Measurements from ENCODE around the gene SLK.

DNA sequence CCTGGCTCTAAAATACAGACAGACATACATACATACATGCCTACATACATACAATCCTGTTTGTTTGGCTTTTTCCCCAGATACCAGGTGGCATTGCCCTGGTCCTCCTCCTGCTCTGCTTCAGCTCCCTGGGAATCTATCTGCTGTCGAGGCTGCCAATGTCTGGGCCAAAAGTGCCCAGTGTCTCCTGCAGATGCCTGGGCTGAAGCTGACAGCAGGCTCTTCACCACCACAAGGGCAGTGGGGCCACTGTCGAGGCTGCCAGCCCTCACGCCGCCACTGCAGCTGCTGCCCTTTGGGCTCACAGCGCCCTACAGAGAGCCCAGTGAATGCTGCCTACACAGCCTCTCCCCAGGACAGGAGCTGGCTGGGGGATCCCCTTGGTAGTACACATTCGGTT lies 30.9 kb upstream of the SLK start:
- TF ChIP-seq, protein P1, sequence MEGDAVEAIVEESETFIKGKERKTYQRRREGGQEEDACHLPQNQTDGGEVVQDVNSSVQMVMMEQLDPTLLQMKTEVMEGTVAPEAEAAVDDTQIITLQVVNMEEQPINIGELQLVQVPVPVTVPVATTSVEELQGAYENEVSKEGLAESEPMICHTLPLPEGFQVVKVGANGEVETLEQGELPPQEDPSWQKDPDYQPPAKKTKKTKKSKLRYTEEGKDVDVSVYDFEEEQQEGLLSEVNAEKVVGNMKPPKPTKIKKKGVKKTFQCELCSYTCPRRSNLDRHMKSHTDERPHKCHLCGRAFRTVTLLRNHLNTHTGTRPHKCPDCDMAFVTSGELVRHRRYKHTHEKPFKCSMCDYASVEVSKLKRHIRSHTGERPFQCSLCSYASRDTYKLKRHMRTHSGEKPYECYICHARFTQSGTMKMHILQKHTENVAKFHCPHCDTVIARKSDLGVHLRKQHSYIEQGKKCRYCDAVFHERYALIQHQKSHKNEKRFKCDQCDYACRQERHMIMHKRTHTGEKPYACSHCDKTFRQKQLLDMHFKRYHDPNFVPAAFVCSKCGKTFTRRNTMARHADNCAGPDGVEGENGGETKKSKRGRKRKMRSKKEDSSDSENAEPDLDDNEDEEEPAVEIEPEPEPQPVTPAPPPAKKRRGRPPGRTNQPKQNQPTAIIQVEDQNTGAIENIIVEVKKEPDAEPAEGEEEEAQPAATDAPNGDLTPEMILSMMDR (conservative IDR thresholded peaks at IDR 0.05; ENCODE audit: low read length), result no peak
- no peak for TF ChIP-seq EZH2phosphoT487 (IDR thresholded peaks at IDR 0.05; ENCODE audit: borderline replicate concordance, low read depth, low read length)
